Lower leg skin (tissue), 4 donors: ENCODE results near the gene ZBTB17. TPM values are rescaled to one million over a fixed set of nuclear protein-coding genes. Genes with fewer than 3 reads are reported as not detected.

Experiments used
- DNase-seq, 2 donors: peaks; one replicate each; pipeline ENCODE4 v3.0.0-alpha.2; 2019; ENCODE audit warnings: low spot score in 2 of 2
- H3K4me3 ChIP-seq: fragments of 200-600 bp; sonication (generic); 2 replicates; pipeline ENCODE4 v1.5.1; 2017; ENCODE audit warnings: mild to moderate bottlenecking, low read depth; ENCODE audit not compliant: poor library complexity, severe bottlenecking
- POLR2A ChIP-seq, 2 donors: fragments of 450-650 bp; IDR thresholded peaks; one replicate each; pipeline ENCODE4 v1.6.1; 2016 to 2017; ENCODE audit warnings: antibody characterized with exemption in 2 of 2, mild to moderate bottlenecking in 1 of 2, moderate library complexity in 1 of 2
- WGBS, 2 donors: methylation state at CpG; one replicate each; pipeline ENCODE4 v1.1.5; 2018; 5-methylcytosine and 5-hydroxymethylcytosine counted together
- intact Hi-C: fragments of 100-400 bp; cut with DNase I; formaldehyde crosslinking; loops from one replicate; pipeline ENCODE4 v1.15.0; 2023; ENCODE audit warnings: low total_unique reads
- total RNA-seq, 4 donors: library from RNA; depleted of rRNA; stranded (reverse); fragments of >200 nt; gene quantifications; one replicate each; pipeline ENCODE4 v1.1.0, GENCODE V29; 2016
- TF ChIP-seq, protein P1 (sequence below), 3 donors: fragments of 450-650 bp; IDR thresholded peaks; one replicate each; pipeline ENCODE4 v1.5.1; 2016; ENCODE audit warnings: antibody characterized with exemption in 3 of 3, mild to moderate bottlenecking in 3 of 3, moderate library complexity in 2 of 3

The ZBTB17 gene
- total RNA-seq, 4 donors from 2014 or later, result 25.9 to 42.4 (median 29.3) TPM

DNA sequence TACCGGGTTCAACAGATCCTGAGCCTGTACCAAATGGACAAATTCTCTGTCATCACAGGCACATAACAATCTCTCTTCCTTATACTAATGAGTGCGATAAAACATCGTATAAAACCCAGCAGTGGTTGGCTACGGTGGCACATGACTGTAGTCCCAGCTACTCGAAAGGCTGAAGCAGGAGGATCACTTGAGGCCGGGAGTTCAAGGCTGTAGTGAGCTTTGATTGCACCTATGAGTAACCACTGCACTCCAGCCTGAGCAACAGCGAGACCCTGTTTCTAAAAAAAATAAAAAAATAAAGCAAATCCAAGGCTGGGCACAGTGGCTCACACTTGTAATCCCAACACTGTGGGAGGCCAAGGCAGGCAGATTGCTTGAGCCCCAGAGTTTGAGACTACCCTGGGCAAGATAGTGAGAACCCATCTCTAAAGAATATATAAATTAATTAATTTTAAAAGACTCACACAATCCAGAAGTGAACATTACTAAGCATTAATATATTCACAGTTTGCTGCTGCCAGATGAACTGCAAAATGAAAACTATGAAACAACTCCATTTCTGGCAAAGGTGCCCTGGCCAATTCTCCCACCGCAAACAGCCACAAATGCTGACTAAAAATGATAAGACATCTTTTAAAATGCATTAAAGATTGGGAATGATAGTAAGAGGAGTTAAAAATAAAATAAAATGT is 13.1 kb downstream of the ZBTB17 start:
- H3K4me3 ChIP-seq, result no peak overlapping the region
- 91 to 96% methylated on average over 8 of the region's 8 CpGs for WGBS, 2 donors
- no peak for DNase-seq
- TF ChIP-seq POLR2A (IDR thresholded peaks at IDR 0.05), result no peak
- TF ChIP-seq, protein P1, sequence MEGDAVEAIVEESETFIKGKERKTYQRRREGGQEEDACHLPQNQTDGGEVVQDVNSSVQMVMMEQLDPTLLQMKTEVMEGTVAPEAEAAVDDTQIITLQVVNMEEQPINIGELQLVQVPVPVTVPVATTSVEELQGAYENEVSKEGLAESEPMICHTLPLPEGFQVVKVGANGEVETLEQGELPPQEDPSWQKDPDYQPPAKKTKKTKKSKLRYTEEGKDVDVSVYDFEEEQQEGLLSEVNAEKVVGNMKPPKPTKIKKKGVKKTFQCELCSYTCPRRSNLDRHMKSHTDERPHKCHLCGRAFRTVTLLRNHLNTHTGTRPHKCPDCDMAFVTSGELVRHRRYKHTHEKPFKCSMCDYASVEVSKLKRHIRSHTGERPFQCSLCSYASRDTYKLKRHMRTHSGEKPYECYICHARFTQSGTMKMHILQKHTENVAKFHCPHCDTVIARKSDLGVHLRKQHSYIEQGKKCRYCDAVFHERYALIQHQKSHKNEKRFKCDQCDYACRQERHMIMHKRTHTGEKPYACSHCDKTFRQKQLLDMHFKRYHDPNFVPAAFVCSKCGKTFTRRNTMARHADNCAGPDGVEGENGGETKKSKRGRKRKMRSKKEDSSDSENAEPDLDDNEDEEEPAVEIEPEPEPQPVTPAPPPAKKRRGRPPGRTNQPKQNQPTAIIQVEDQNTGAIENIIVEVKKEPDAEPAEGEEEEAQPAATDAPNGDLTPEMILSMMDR (IDR thresholded peaks at IDR 0.05), result no peak
- intact Hi-C loops, result no loop called here

- no peak for TF ChIP-seq POLR2A (IDR thresholded peaks at IDR 0.05)
- TF ChIP-seq, protein P1 (IDR thresholded peaks at IDR 0.05), result no peak
- no peak overlapping the region for H3K4me3 ChIP-seq
- 92 to 98% methylated on average over 6 of the region's 6 CpGs for WGBS, 2 donors
- DNase-seq, result no peak
- intact Hi-C loops, result no loop called here
Observed at GRCh38 chr1:15962176-15962575, 13.7 kb downstream of the ZBTB17 start.

DNA sequence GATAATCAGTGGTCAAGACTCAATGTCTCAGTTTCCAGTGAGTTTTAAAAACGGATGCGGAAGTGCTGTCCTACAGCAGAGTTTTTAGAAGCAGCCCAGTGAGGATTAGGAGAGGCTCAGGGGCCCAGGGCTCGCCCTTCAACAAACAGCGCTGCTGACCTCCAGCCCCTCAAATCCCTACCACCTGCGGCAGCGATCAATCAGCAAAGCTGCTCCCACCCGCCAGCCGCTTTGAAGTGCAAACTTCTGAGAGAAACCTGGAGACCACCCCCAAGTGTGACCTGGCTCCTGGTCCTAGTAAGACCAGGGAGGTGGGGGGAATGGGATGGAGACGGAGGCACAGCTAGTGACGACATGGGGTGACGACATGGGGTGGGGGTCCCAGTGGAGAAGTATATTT is 14.4 kb downstream of the ZBTB17 start:
- DNase-seq, result no peak
- intact Hi-C loops, result no loop called here
- no peak for TF ChIP-seq POLR2A (IDR thresholded peaks at IDR 0.05)
- TF ChIP-seq, protein P1 (IDR thresholded peaks at IDR 0.05), result no peak
- 89 to 92% methylated on average over 11 of the region's 11 CpGs for whole genome bisulfite sequencing, 2 donors
- no peak overlapping the region for H3K4me3 ChIP-seq

GRCh38 chr1:15960808-15961207 is 15.1 kb downstream of the ZBTB17 start:
- 91 to 94% methylated on average over 5 of the region's 5 CpGs for WGBS, 2 donors
- intact Hi-C loops, result no loop called here
- H3K4me3 ChIP-seq, result no peak overlapping the region
- DNase-seq, result no peak
- TF ChIP-seq POLR2A (IDR thresholded peaks at IDR 0.05), result no peak
- TF ChIP-seq, protein P1 (IDR thresholded peaks at IDR 0.05), result no peak

DNA sequence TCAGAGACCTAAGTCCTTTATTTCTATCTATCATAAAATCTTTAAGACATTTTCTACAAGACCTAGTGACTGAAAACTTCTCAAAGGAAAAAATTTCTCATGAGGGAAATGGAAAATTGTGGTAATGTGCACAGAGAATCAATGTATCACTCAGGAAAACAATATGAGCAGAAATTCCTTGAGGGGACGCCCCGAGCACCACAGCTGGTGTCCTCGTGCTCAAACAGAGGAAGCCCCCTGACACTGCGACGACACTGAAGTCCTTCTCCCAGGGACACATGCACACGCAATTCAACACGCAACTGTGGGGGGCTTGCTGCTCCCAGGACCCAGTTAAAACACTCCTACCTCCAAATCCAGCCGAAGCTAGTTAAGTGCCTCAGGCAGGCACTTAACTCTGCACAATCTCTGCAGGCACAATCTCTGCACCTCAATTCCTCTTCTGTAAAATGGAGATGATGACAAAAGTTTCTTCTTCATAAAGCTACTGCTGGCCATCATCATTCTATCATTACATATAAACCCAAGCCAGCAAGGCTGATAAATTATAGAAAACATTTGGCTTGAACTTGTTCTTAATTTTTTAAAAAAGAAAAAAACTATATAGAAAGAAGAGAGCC is 16.0 kb downstream of the ZBTB17 start:
- DNase-seq, result no peak
- TF ChIP-seq, protein P1 (IDR thresholded peaks at IDR 0.05), result no peak
- no peak for TF ChIP-seq POLR2A (IDR thresholded peaks at IDR 0.05)
- intact Hi-C loops, result no loop called here
- no peak overlapping the region for H3K4me3 ChIP-seq
- 67 to 69% methylated on average over 8 of the region's 8 CpGs for WGBS, 2 donors
